Left ventricle myocardium inferior (tissue), 1 donor: ENCODE measurements around the gene ALCAM. TPM values are rescaled to one million over a fixed set of nuclear protein-coding genes. Genes with fewer than 3 reads are reported as not detected.
A peak's percentile ranks its signal among the peaks of the same experiment; 100 is the strongest.

Experiments
- DNase-seq: peaks from one replicate; pipeline ENCODE4 v3.0.0-alpha.2; 2020
- H3K27ac ChIP-seq: fragments of 200-600 bp; replicated peaks from 2 replicates; pipeline ENCODE4 v1.8.0; 2021
- H3K27me3 ChIP-seq: fragments of 200-600 bp; 2 replicates; pipeline ENCODE4 v1.8.0; 2021; ENCODE audit warnings: low read depth
- H3K36me3 ChIP-seq: fragments of 200-600 bp; 2 replicates; pipeline ENCODE4 v1.8.0; 2021
- H3K4me1 ChIP-seq: fragments of 200-600 bp; 2 replicates; pipeline ENCODE4 v1.8.0; 2021
- H3K4me3 ChIP-seq: fragments of 200-600 bp; 2 replicates; pipeline ENCODE4 v1.8.0; 2021; ENCODE audit warnings: mild to moderate bottlenecking, moderate library complexity
- H3K9me3 ChIP-seq: fragments of 200-600 bp; replicated peaks from 2 replicates; pipeline ENCODE4 v1.8.0; 2021
- CTCF ChIP-seq: fragments of 200-600 bp; IDR thresholded peaks from 2 replicates; pipeline ENCODE4 v1.8.0; 2021; ENCODE audit warnings: antibody characterized with exemption, mild to moderate bottlenecking, borderline replicate concordance
- intact Hi-C: fragments of 100-400 bp; cut with micrococcal nuclease; formaldehyde crosslinking; loops from one replicate; pipeline ENCODE4 v1.11.0; 2022
- total RNA-seq: library from RNA; stranded (reverse); fragmentation: NEBNext Ultra II Directional; extraction: Animal tissue kit (Norgen Biotek cat#: 25700); gene quantifications from one replicate; pipeline ENCODE4 v1.2.1, GENCODE V29; 2021
- donor health status: DM: no; HTN: yes; CAD: no; lungs with severe emphysema.

Gene ALCAM
- total RNA-seq, 1 donor from 2014 or later = 3.7 TPM

- H3K9me3 ChIP-seq = no peaks in the 10 kb centered on the region
- no peaks in the 10 kb centered on the region for H3K27me3 ChIP-seq
- H3K27ac ChIP-seq = no peak overlapping the region
- H3K4me3 ChIP-seq = no peak overlapping the region
- intact Hi-C loops = no loop called here
- DNase-seq = no peak
- H3K36me3 ChIP-seq = no peaks in the 10 kb centered on the region
- no peak for TF ChIP-seq CTCF
- H3K4me1 ChIP-seq = peaks cover 9% of the 10 kb centered on the region
These were observed 239.3 kb downstream of the ALCAM start for GRCh38 chr3:105606016-105606415.

GRCh38 chr3:105608623-105609022 is 241.9 kb downstream of the ALCAM start:
- no peaks in the 10 kb centered on the region for H3K9me3 ChIP-seq
- intact Hi-C loops = no loop called here
- no peak for TF ChIP-seq CTCF
- DNase-seq = peak; percentile 25
- no peaks in the 10 kb centered on the region for H3K27me3 ChIP-seq
- peaks cover 21% of the 10 kb centered on the region for H3K4me1 ChIP-seq
- no peak overlapping the region for H3K4me3 ChIP-seq
- no peaks in the 10 kb centered on the region for H3K36me3 ChIP-seq
- no peak overlapping the region for H3K27ac ChIP-seq

GRCh38 chr3:105610473-105610872 is 243.8 kb downstream of the ALCAM start:
- Histone ChIP-seq H3K36me3 (no peaks in the 10 kb centered on the region), H3K9me3 (no peaks in the 10 kb centered on the region), H3K27ac (no peak overlapping the region), H3K4me3 (no peak overlapping the region), H3K4me1 (peaks cover 29% of the 10 kb centered on the region), H3K27me3 (no peaks in the 10 kb centered on the region)
- TF ChIP-seq CTCF = no peak
- no peak for DNase-seq
- intact Hi-C loops = no loop called here

GRCh38 chr3:105611304-105612192 is 244.8 kb downstream of the ALCAM start:
- H3K4me1 ChIP-seq = peaks cover 29% of the 10 kb centered on the region
- H3K36me3 ChIP-seq = no peaks in the 10 kb centered on the region
- no peak for DNase-seq
- no peak overlapping the region for H3K27ac ChIP-seq
- TF ChIP-seq CTCF = no peak
- intact Hi-C loops = no loop called here
- no peaks in the 10 kb centered on the region for H3K9me3 ChIP-seq
- no peaks in the 10 kb centered on the region for H3K27me3 ChIP-seq
- no peak overlapping the region for H3K4me3 ChIP-seq

- TF ChIP-seq CTCF = no peak
- Histone ChIP-seq H3K4me3 (no peak overlapping the region), H3K9me3 (no peaks in the 10 kb centered on the region), H3K36me3 (no peaks in the 10 kb centered on the region), H3K27ac (peak overlapping the region; percentile 4), H3K4me1 (peaks cover 29% of the 10 kb centered on the region), H3K27me3 (no peaks in the 10 kb centered on the region)
- no peak for DNase-seq
- intact Hi-C loops = no loop called here
These were observed 246.4 kb downstream of the ALCAM start for GRCh38 chr3:105613120-105613519.
